Measurements from ENCODE around the gene MZF1. TPM values are rescaled to one million over a fixed set of nuclear protein-coding genes. Genes with fewer than 3 reads are reported as not detected.

The MZF1 gene
- total and polyA plus RNA-seq, 9 of the 15 experiments (the other 6 are each of a cell fraction or from before 2014, with no cell fraction given): 0.31 to 29.3 (median 11.5) TPM

- peak; percentile 59 for TF ChIP-seq POLR2G (IDR thresholded peaks at IDR 0.05; ENCODE audit: low read depth, low read length)
- no peak for TF ChIP-seq MAFG (tag; conservative IDR thresholded peaks at IDR 0.05)
- TF ChIP-seq U2AF2 (optimal IDR thresholded peaks at IDR 0.05; ENCODE audit: low read depth, low read length): no peak
- no peak for TF ChIP-seq TRIM28 (IDR thresholded peaks at IDR 0.05)
- no peak for TF ChIP-seq SNAPC5 (CRISPR knock-in tag; IDR thresholded peaks at IDR 0.05)
- peak; percentile 94 for TF ChIP-seq ZBTB33 (CRISPR knock-in tag; IDR thresholded peaks at IDR 0.05)
- TF ChIP-seq FOXO4 (CRISPR knock-in tag; IDR thresholded peaks at IDR 0.05): no peak
- no peak for TF ChIP-seq NCOA1 (IDR thresholded peaks at IDR 0.05; ENCODE audit: low read depth)
- no peak for TF ChIP-seq DIDO1 (tag; IDR thresholded peaks at IDR 0.05; ENCODE audit: low read depth)
- TF ChIP-seq ZNF408 (CRISPR knock-in tag; IDR thresholded peaks at IDR 0.05; ENCODE audit: low read depth): no peak
- TF ChIP-seq ZNF511 (CRISPR knock-in tag; IDR thresholded peaks at IDR 0.05): no peak
- TF ChIP-seq E4F1 (CRISPR knock-in tag; IDR thresholded peaks at IDR 0.05; ENCODE audit: borderline replicate concordance): no peak
- TF ChIP-seq BRD4 (IDR thresholded peaks at IDR 0.05): no peak
- TF ChIP-seq ZNF584 (CRISPR knock-in tag; IDR thresholded peaks at IDR 0.05; ENCODE audit: low read depth): no peak
These were observed 55.9 kb downstream of the MZF1 start (continued) for GRCh38 chr19:58516964-58517833.

Data from K562 (cell line).